Measurements from ENCODE around the gene NUMB.

DNA sequence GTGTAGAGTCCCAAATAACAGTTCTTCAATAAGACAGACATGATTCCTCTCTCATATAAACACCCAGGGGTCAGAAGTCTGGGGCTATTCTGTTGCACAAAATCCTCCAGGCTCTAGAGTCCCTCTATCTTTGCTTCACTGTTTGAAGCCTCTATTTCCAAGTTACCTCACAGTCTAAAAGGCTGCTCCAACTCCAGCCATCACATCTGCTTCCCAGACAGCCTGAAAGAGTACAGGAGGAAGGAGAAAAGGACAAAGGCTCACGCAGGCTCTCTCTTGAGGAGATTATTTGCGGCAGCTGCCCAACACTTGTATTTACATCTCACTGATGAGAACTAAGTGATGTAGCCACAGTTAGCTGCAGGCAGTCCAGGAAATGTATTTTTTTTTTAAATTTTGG, 214.6 kb downstream of the NUMB start:
- TF ChIP-seq, protein P1, sequence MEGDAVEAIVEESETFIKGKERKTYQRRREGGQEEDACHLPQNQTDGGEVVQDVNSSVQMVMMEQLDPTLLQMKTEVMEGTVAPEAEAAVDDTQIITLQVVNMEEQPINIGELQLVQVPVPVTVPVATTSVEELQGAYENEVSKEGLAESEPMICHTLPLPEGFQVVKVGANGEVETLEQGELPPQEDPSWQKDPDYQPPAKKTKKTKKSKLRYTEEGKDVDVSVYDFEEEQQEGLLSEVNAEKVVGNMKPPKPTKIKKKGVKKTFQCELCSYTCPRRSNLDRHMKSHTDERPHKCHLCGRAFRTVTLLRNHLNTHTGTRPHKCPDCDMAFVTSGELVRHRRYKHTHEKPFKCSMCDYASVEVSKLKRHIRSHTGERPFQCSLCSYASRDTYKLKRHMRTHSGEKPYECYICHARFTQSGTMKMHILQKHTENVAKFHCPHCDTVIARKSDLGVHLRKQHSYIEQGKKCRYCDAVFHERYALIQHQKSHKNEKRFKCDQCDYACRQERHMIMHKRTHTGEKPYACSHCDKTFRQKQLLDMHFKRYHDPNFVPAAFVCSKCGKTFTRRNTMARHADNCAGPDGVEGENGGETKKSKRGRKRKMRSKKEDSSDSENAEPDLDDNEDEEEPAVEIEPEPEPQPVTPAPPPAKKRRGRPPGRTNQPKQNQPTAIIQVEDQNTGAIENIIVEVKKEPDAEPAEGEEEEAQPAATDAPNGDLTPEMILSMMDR (conservative IDR thresholded peaks at IDR 0.05; ENCODE audit: low read length): no peak
- TF ChIP-seq EZH2phosphoT487 (IDR thresholded peaks at IDR 0.05; ENCODE audit: borderline replicate concordance, low read depth, low read length): no peak
